Panc1 (cell line): ENCODE results near the gene AATF. TPM values are rescaled to one million over a fixed set of nuclear protein-coding genes. Genes with fewer than 3 reads are reported as not detected.

Experiments
- ATAC-seq: fragments of 200-7000 bp; cut with Tn5 transposase; 2 replicates; pipeline ENCODE4 v1.9.1; 2020; ENCODE audit warnings: mild to moderate bottlenecking, moderate library complexity
- BruUV-seq: library from RNA; stranded (reverse); fragments of 400-500 nt; replicated peaks from 2 replicates; lab custom pipeline; 2021; lab: Mats Ljungman, UMichigan
- CTCF ChIA-PET: fragments of 300-600 bp; sonication (Branson Sonifier 250); formaldehyde crosslinking; loops from one replicate; lab custom pipeline; 2022; ENCODE audit warnings: antibody characterized with exemption; lab: Charles Lee
- POLR2A ChIA-PET: fragments of 300-600 bp; sonication (Branson Sonifier 250); formaldehyde crosslinking; loops from one replicate; lab custom pipeline; 2022; ENCODE audit warnings: antibody characterized with exemption; lab: Charles Lee
- DNase-seq: peaks from one replicate; pipeline ENCODE4 v3.0.0-alpha.2; 2010; ENCODE audit warnings: low read depth, low spot score
- H3K27ac ChIP-seq: 2 replicates; pipeline ENCODE4 v1.5.1; 2011; ENCODE audit warnings: mild to moderate bottlenecking, low read length, inconsistent platforms
- H3K27me3 ChIP-seq: fragments of 200-500 bp; sonication (Bioruptor generic); 2 replicates; pipeline ENCODE4 v1.6.0; 2014; ENCODE audit warnings: low read length, inconsistent platforms; ENCODE audit not compliant: control insufficient read depth, insufficient read depth
- H3K36me3 ChIP-seq: fragments of 200-500 bp; sonication (Bioruptor generic); 2 replicates; pipeline ENCODE4 v1.5.1; 2014; ENCODE audit warnings: inconsistent platforms, mild to moderate bottlenecking, low read length, moderate library complexity; ENCODE audit not compliant: control insufficient read depth, insufficient read depth
- H3K4me1 ChIP-seq: 2 replicates; pipeline ENCODE4 v1.5.1; 2011; ENCODE audit warnings: inconsistent platforms, mild to moderate bottlenecking, low read length, moderate library complexity; ENCODE audit not compliant: control insufficient read depth, insufficient read depth
- H3K4me3 ChIP-seq, 2 experiments: 2 replicates each; pipeline ENCODE4 v1.5.1; 2011 to 2012; ENCODE audit warnings: low read depth in 2 of 2, low read length in 2 of 2, mild to moderate bottlenecking in 2 of 2, inconsistent platforms in 1 of 2, moderate library complexity in 1 of 2
- H3K9me3 ChIP-seq: fragments of 200-500 bp; sonication (Bioruptor generic); 2 replicates; pipeline ENCODE4 v1.5.1; 2014; ENCODE audit warnings: low read depth, mild to moderate bottlenecking, inconsistent platforms, low read length, moderate library complexity; ENCODE audit not compliant: control insufficient read depth, insufficient read depth
- CTCF ChIP-seq: fragments of 450-650 bp; IDR thresholded peaks from 2 replicates; pipeline ENCODE4 v1.5.1; 2017; ENCODE audit warnings: mild to moderate bottlenecking
- POLR2AphosphoS5 ChIP-seq: IDR thresholded peaks from 2 replicates; pipeline ENCODE4 v1.6.1; 2012; ENCODE audit warnings: mild to moderate bottlenecking, low read depth, low read length, moderate library complexity
- REST ChIP-seq, 2 experiments: IDR thresholded peaks; 2 replicates each; pipeline ENCODE4 v1.6.1; 2011 to 2012; ENCODE audit warnings: low read depth in 2 of 2, control low read depth in 1 of 2, low read length in 1 of 2, mild to moderate bottlenecking in 1 of 2, moderate library complexity in 1 of 2; ENCODE audit not compliant: insufficient read depth in 1 of 2
- SIN3A ChIP-seq: IDR thresholded peaks from 2 replicates; pipeline ENCODE4 v1.6.1; 2012; ENCODE audit warnings: low read depth, mild to moderate bottlenecking, low read length, moderate library complexity, borderline replicate concordance; ENCODE audit not compliant: insufficient read depth
- TCF7L2 ChIP-seq: IDR thresholded peaks from 2 replicates; pipeline ENCODE4 v1.6.1; 2011; ENCODE audit warnings: mild to moderate bottlenecking, low read depth, low read length, inconsistent platforms
- in situ Hi-C: cut with HindIII; loops from 2 replicates; pipeline ENCODE4 v1.10.0; 2016; ENCODE audit warnings: low sequenced_read_pairs, low pct_unique_long_range_greater_than_20kb
- intact Hi-C: fragments of 100-400 bp; cut with micrococcal nuclease; formaldehyde crosslinking; loops from one replicate; pipeline ENCODE4 v1.10.0; 2022; ENCODE audit not compliant: unreplicated experiment
- total RNA-seq: library from RNA; stranded (reverse); gene quantifications from one replicate; pipeline ENCODE4 v1.2.1, GENCODE V29; 2021; ENCODE audit not compliant: unreplicated experiment

The AATF gene
- total RNA-seq, 1 experiment from 2014 or later: 58.1 TPM

DNA sequence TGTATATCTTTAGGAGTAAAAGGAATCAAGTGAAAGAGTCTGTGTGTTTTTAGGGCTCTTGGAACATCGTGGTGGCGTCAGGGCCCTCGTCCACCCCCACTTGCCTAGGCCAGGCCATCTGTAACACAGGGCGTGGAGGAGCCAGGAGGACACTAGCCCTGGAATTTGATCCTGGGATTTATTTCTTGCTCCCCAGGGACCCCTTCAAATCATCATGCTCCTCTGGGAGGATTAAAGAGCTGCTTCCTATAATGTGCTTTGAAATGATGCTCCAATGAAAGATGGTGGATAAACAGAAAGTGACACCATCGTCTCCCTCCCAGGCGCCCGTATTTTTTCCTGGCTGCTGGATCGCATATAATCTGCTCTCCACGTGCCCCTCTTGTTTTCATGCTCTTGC lies 113.3 kb downstream of the AATF start:
- no peak overlapping the region for H3K4me3 ChIP-seq
- ATAC-seq: no peak
- ChIA-PET CTCF (no interaction called here), POLR2A (no interaction called here)
- in situ Hi-C loops: no loop called here
- H3K9me3 ChIP-seq: no peaks in the 10 kb centered on the region
- intact Hi-C loops: no loop called here
- TF ChIP-seq POLR2AphosphoS5 (no peak), CTCF (no peak), REST (IDR thresholded peaks at IDR 0.05; ENCODE audit: insufficient read depth in 1 of 2, low read depth in 2 of 2, low read length in 1 of 2) (no peak), TCF7L2 (no peak), SIN3A (no peak)
- no peak overlapping the region for H3K27ac ChIP-seq
- no peaks in the 10 kb centered on the region for H3K27me3 ChIP-seq
- DNase-seq: no peak
- no peaks in the 10 kb centered on the region for H3K4me1 ChIP-seq
- no peaks in the 10 kb centered on the region for H3K36me3 ChIP-seq
- no TSS peak for BruUV-seq

- H3K36me3 ChIP-seq: no peaks in the 10 kb centered on the region
- no peaks in the 10 kb centered on the region for H3K9me3 ChIP-seq
- no peaks in the 10 kb centered on the region for H3K27me3 ChIP-seq
- ATAC-seq: no peak
- intact Hi-C loops (no loop called here), in situ Hi-C loops (no loop called here)
- no peak for TF ChIP-seq TCF7L2
- no peak for TF ChIP-seq POLR2AphosphoS5
- no peak for TF ChIP-seq SIN3A
- TF ChIP-seq REST (IDR thresholded peaks at IDR 0.05; ENCODE audit: insufficient read depth in 1 of 2, low read depth in 2 of 2, low read length in 1 of 2): no peak
- TF ChIP-seq CTCF: no peak
- CTCF ChIA-PET: interaction anchor here (0.5 kb wide), 1 partner anchor 16 kb away, joined by 4 read pairs; no protein-coding TSS in a partner anchor
- POLR2A ChIA-PET: no interaction called here
- DNase-seq: no peak
- no peak overlapping the region for H3K4me3 ChIP-seq
- no TSS peak for BruUV-seq
- H3K4me1 ChIP-seq: peaks cover 11% of the 10 kb centered on the region
- no peak overlapping the region for H3K27ac ChIP-seq
Measured at GRCh38 chr17:37064206-37064605, 115.5 kb downstream of the AATF start.
